GM19328 (cell line): ENCODE results near the gene TMEM43.
"Not testable (repeated sequence)": the region's sequence is repeated elsewhere in the genome, so short reads cannot be mapped to it uniquely, and the experiment has no call there.

Experiments used
- ATAC-seq: cut with Tn5 transposase; IDR thresholded peaks from one replicate; pipeline ENCODE4 v1.9.1; 2021; ENCODE audit warnings: mild to moderate bottlenecking, moderate library complexity; ENCODE audit not compliant: unreplicated experiment

TMEM43 gene

GRCh38 chr3:14120921-14121448 is 3.9 kb upstream of the TMEM43 start:
- ATAC-seq = not testable (repeated sequence)

- ATAC-seq = no peak
These were observed 3.0 kb upstream of the TMEM43 start for GRCh38 chr3:14121859-14122258.

- ATAC-seq = no peak
These were observed 2.6 kb upstream of the TMEM43 start for GRCh38 chr3:14122301-14122700.

GRCh38 chr3:14123308-14124222 is 1.3 kb upstream of the TMEM43 start:
- no peak for ATAC-seq

GRCh38 chr3:14124223-14124614 is 633 bp upstream of the TMEM43 start:
- ATAC-seq = peak; percentile 40

GRCh38 chr3:14125193-14126016 is 553 bp downstream of the TMEM43 start:
- ATAC-seq = peak; percentile 22

GRCh38 chr3:14126017-14126886 is 1.4 kb downstream of the TMEM43 start:
- no peak for ATAC-seq

GRCh38 chr3:14126887-14127505 is 2.1 kb downstream of the TMEM43 start:
- ATAC-seq = no peak

- ATAC-seq = no peak
These were observed 2.8 kb downstream of the TMEM43 start for GRCh38 chr3:14127516-14128161.

GRCh38 chr3:14128724-14129123 is 3.9 kb downstream of the TMEM43 start:
- ATAC-seq = no peak

- ATAC-seq = no peak
These were observed 4.4 kb downstream of the TMEM43 start for GRCh38 chr3:14129296-14129695.

- no peak for ATAC-seq
These were observed 5.4 kb downstream of the TMEM43 start for GRCh38 chr3:14130230-14130629.

GRCh38 chr3:14130707-14131106 is 5.9 kb downstream of the TMEM43 start:
- no peak for ATAC-seq

GRCh38 chr3:14131134-14131533 is 6.3 kb downstream of the TMEM43 start:
- no peak for ATAC-seq

GRCh38 chr3:14132120-14132519 is 7.3 kb downstream of the TMEM43 start:
- no peak for ATAC-seq

- no peak for ATAC-seq
These were observed 7.8 kb downstream of the TMEM43 start for GRCh38 chr3:14132689-14133088.

GRCh38 chr3:14133188-14133800 is 8.4 kb downstream of the TMEM43 start:
- no peak for ATAC-seq

- no peak for ATAC-seq
These were observed 9.0 kb downstream of the TMEM43 start for GRCh38 chr3:14133876-14134275.

GRCh38 chr3:14134291-14134690 is 9.4 kb downstream of the TMEM43 start:
- no peak for ATAC-seq
